Endothelial cell of umbilical vein (primary cell): ENCODE measurements around the gene PSMC6.

Experiments
- CTCF ChIP-seq, 2 donors: IDR thresholded peaks; 1 replicate in 1 of 2; 2 replicates in 1 of 2; pipeline ENCODE4 v1.5.1; 2011; ENCODE audit warnings: low read length in 2 of 2, mild to moderate bottlenecking in 2 of 2, moderate library complexity in 2 of 2, control low read depth in 1 of 2, inconsistent platforms in 1 of 2, low read depth in 1 of 2; ENCODE audit not compliant: insufficient read depth in 1 of 2; ENCODE audit errors: extremely low read depth in 1 of 2
- POLR2A ChIP-seq: IDR thresholded peaks from 2 replicates; pipeline ENCODE4 v1.6.1; 2012; ENCODE audit warnings: low read depth, mild to moderate bottlenecking, control low read depth, low read length
- POLR2AphosphoS5 ChIP-seq: IDR thresholded peaks from 2 replicates; pipeline ENCODE4 v1.6.1; 2012; ENCODE audit warnings: low read depth, mild to moderate bottlenecking, control low read depth, low read length, moderate library complexity; ENCODE audit not compliant: insufficient read depth
- TF ChIP-seq, protein P1 (sequence below): IDR thresholded peaks from 2 replicates; pipeline ENCODE4 v1.6.1; 2011; ENCODE audit not compliant: insufficient read depth, insufficient read length

GRCh38 chr14:52693532-52693931, 13.5 kb upstream of the PSMC6 start:
- no peak for TF ChIP-seq POLR2AphosphoS5
- no peak for TF ChIP-seq CTCF (IDR thresholded peaks at IDR 0.05; ENCODE audit: extremely low read depth in 1 of 2, insufficient read depth in 1 of 2, low read depth in 1 of 2, low read length in 2 of 2)
- TF ChIP-seq, protein P1, sequence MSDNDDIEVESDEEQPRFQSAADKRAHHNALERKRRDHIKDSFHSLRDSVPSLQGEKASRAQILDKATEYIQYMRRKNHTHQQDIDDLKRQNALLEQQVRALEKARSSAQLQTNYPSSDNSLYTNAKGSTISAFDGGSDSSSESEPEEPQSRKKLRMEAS = no peak
- TF ChIP-seq POLR2A = no peak
